Measurements from ENCODE around the gene DNM1. TPM values are rescaled to one million over a fixed set of nuclear protein-coding genes. Genes with fewer than 3 reads are reported as not detected.

DNM1 gene
- total and polyA plus RNA-seq, 2 of the 8 experiments (the other 6 are each of a cell fraction or from before 2014, with no cell fraction given) = 34.3 to 62.7 TPM

GRCh38 chr9:128219831-128220230 is 16.7 kb downstream of the DNM1 start:
- Histone ChIP-seq H3K23me2 (ENCODE audit: low read depth, low read length) (0 out of 2 replicates have a peak, but pooled peaks cover 2% of the 10 kb centered on the region), H3K9me3 (ENCODE audit: insufficient read depth in 2 of 2, low read depth in 1 of 2, low read length in 1 of 2) (no peaks in the 10 kb centered on the region), H2AK5ac (ENCODE audit: low read depth, low read length) (no peak overlapping the region), H3K4ac (replicated peaks; ENCODE audit: insufficient read length, low read depth, low read length) (no peak overlapping the region), H3K79me2 (ENCODE audit: control insufficient read depth in 1 of 2, insufficient read depth in 2 of 2, low read length in 2 of 2) (no peaks in the 10 kb centered on the region), H3K4me2 (ENCODE audit: insufficient read depth in 1 of 2, low read depth in 2 of 2, low read length in 2 of 2) (no peak overlapping the region), H3K79me1 (ENCODE audit: low read depth, low read length) (no peaks in the 10 kb centered on the region; the same call in 1 of the 2 replicates), H3K4me3 (ENCODE audit: extremely low read depth in 1 of 4, insufficient read depth in 2 of 4, low read depth in 3 of 4, low read length in 4 of 4) (no peak overlapping the region), H4K8ac (ENCODE audit: extremely low read depth, insufficient read depth, low read length) (no peak overlapping the region; the same call in 1 of the 2 replicates), H3K27me3 (replicated peaks in 1 of 4; ENCODE audit: control insufficient read depth in 3 of 4, extremely low read depth in 1 of 4, insufficient read depth in 3 of 4, low read length in 3 of 4) (no peaks in the 10 kb centered on the region), H3K14ac (ENCODE audit: insufficient read length) (no peak overlapping the region), H2BK20ac (ENCODE audit: low read length) (no peak overlapping the region), H2BK15ac (ENCODE audit: low read length) (no peak overlapping the region), H3K23ac (ENCODE audit: insufficient read length) (no peak overlapping the region), H4K5ac (ENCODE audit: insufficient read length, low read depth, low read length) (no peak overlapping the region), H4K91ac (replicated peaks; ENCODE audit: insufficient read length, low read length) (no peak overlapping the region), H2AFZ (ENCODE audit: low read length) (no peak overlapping the region), H2BK5ac (ENCODE audit: low read depth, low read length) (no peak overlapping the region), H3K56ac (replicated peaks; ENCODE audit: insufficient read length, low read depth, low read length) (no peak overlapping the region), H2BK120ac (replicated peaks; ENCODE audit: low read depth, low read length) (no peak overlapping the region), H3K4me1 (replicated peaks in 1 of 4; ENCODE audit: control insufficient read depth in 3 of 4, insufficient read depth in 4 of 4, low read length in 3 of 4) (peaks cover 0 to 9% (median 5%) of the 10 kb centered on the region in 4 experiments; a peak in 5 of 7 replicates), H3K36me3 (ENCODE audit: control insufficient read depth in 2 of 4, insufficient read depth in 4 of 4, low read length in 3 of 4) (peaks cover 6 to 19% (median 13%) of the 10 kb centered on the region in 4 experiments), H4K20me1 (replicated peaks in 1 of 2; ENCODE audit: control insufficient read depth in 1 of 2, insufficient read depth in 2 of 2, low read length in 2 of 2) (peaks cover 0 to 13% of the 10 kb centered on the region in 2 experiments), H3K9ac (replicated peaks in 1 of 4; ENCODE audit: extremely low read depth in 1 of 4, low read depth in 3 of 4, low read length in 3 of 4) (no peak overlapping the region), H3K18ac (ENCODE audit: extremely low read depth, low read length) (no peak overlapping the region), H2BK12ac (ENCODE audit: low read depth, low read length) (no peak overlapping the region), H3K27ac (ENCODE audit: low read depth, low read length) (no peak overlapping the region)
- CTCF ChIA-PET (ENCODE audit: partially characterized antibody) = interaction anchor here (0.6 to 1.7 kb wide), 4 partner anchors 27 to 41 kb away, joined by 3 to 5 read pairs (median 3); no protein-coding TSS in a partner anchor
- WGBS, 2 experiments (ENCODE audit: extremely low coverage in 1 of 2, insufficient coverage in 1 of 2, insufficient read length in 1 of 2, insufficient replicate concordance in 2 of 2, low coverage in 1 of 2, low lambda C conversion rate in 2 of 2, missing lambda C conversion rate in 1 of 2) = 93% methylated on average over 8 of the region's 9 CpGs; no CpG with 5 or more reads in 1 of the 2 experiments
- no peak for TF ChIP-seq CTBP2 (IDR thresholded peaks at IDR 0.05; ENCODE audit: borderline replicate concordance, insufficient read depth, insufficient read length, low read length)
- TF ChIP-seq BCL11A (IDR thresholded peaks at IDR 0.05; ENCODE audit: low read depth in 2 of 2, low read length in 2 of 2) = no peak
- no peak for TF ChIP-seq SP2 (IDR thresholded peaks at IDR 0.05; ENCODE audit: low read length)
- TF ChIP-seq RNF2 (IDR thresholded peaks at IDR 0.05; ENCODE audit: borderline replicate concordance, low read depth, low read length, missing control alignments, poor library complexity, severe bottlenecking) = no peak
- DNase-seq (ENCODE audit: low read depth in 1 of 2, low spot score in 2 of 2) (no peak), FAIRE-seq (no peak)
- POLR2A ChIA-PET (ENCODE audit: partially characterized antibody) = interaction anchor here (1.2 to 2.0 kb wide), 2 partner anchors 13 kb away, joined by 3 to 7 read pairs; no protein-coding TSS in a partner anchor
